GM04503 (cell line): Measurements from ENCODE around the gene ARL3.

Experiments
- DNase-seq: peaks from one replicate; pipeline ENCODE4 v3.0.0-alpha.2; 2012; ENCODE audit warnings: low read depth

Gene ARL3

DNA sequence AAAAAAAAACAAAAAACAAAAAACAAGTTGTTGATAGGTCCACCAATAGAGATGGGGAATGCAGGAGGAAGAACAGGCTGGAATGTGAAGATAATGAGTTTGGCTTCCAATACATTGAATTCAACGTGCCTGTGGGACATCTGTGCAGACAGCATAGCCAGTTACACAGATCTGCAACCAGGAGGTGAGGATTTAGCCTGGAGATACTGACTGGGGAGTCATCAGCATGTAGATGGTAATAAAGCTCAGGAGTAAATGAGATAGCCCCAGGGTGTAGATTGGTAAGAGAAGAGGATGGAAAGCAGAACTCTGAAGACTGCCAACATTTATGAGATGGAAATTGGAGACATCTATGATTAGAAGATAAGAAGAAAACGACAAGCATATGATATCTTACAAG lies 74.7 kb downstream of the ARL3 start:
- DNase-seq, result no peak

DNA sequence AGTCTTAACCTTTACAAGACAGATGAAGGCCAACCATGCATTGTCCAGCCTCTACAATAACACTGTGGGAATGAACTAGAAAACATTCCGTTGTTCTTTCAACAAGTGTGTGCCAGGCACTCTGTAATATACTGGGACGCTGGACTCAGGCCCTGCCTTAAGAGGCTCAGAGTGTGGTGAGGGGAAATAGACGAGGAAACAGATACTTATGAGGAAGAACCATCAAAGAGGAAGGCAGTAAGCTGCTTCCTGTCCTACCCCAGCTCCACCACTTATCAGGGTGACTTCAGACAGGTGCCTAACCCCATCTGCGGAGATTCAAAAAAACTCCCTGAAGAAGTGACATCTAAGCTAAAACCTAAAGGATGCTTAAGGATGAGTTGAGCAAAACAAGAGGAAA lies 78.8 kb downstream of the ARL3 start:
- no peak for DNase-seq

DNA sequence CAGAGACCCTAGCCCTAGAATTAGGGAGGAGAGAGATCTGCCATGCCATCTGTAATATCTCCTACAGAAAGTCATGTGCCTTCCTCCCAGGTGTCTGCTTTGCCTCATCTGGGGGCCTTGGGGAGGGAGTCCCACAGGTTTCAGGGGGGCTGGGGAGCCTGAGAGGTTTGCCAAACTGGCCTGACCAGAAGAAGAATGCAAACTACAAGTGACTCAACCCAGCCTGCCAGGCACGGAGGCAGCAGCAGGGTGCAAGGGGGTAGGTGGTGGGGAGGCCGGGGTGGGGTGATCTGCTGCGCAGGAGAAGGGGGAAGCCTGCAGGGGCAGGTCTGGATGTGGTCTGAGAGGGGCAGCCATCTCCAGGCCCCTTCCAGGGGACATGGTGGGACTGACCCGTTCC lies 79.5 kb downstream of the ARL3 start:
- DNase-seq, result no peak

DNA sequence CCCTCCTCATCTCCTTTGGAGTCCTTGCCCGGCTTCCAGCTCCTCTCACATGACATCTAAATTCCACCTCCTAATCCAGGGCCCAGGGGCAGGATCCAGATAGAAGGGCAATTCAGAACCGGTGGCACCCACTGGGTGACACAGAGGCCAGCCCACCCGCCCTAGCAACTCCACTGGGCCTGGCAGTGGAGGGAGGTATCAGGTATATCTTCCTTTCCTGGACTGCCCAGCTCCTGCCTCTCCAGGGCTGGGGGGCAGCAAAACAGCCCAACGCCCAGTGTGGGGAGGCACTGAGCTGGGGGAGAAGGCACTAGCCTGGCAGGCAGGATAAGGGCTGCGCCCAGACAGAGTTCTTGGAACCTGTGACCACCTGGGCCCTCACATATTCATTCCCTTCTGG lies 80.3 kb downstream of the ARL3 start:
- no peak for DNase-seq

DNA sequence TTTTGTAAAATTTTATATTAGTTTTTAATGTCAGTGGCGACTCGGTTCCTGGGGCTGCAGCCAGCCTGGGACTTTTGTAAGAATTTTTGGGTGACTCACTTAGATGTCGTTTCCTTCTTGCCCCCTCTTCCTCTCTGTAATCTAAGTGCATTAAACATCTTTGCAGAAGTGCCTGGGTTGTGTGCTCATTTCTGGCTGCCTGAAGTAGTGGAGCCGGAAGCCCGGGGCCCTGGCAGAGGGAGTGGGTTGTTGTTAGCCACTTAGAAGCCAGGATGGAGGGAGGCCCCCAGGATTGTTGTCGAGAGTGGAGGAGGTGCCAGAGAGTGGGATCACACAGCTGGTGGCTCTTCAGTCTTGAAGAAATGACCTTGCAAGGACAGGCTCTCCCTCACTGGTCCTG lies 80.9 kb downstream of the ARL3 start:
- DNase-seq, result no peak

DNA sequence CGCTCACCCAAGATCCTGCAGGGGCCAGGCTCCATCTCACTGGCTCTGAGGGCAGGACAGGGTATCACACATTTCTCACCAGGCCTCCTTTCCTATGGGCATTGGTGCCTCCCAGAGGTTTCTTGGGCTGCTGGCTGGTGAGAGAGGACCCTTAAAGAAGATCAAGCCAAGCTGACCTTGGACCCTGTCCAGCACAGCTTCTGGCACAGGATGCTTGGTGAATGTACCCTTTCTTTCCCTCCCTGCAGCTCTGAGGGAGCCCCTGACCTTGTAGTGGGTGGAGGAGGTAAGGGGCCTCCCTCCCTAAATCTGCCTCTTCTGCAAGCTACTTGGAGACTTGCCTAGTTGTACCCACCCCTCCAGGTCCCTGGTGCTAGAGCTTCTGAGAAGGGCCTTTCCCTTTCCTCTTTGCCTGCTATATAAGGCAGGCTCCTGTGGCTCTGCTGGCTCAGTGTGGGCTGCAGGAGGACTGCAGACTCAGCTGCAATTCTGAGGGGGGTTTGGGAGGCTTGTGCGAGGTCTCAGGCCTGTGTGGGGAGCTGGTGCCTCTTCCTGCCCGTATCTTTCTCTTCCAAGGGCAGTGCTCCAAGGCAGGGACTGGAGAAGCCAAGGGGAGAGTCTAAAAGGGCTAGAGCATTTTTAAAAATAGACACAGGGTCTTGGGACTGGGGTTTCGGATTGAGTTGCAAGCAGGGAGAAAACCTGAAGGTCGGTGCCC lies 81.6 kb downstream of the ARL3 start:
- DNase-seq, result no peak

DNA sequence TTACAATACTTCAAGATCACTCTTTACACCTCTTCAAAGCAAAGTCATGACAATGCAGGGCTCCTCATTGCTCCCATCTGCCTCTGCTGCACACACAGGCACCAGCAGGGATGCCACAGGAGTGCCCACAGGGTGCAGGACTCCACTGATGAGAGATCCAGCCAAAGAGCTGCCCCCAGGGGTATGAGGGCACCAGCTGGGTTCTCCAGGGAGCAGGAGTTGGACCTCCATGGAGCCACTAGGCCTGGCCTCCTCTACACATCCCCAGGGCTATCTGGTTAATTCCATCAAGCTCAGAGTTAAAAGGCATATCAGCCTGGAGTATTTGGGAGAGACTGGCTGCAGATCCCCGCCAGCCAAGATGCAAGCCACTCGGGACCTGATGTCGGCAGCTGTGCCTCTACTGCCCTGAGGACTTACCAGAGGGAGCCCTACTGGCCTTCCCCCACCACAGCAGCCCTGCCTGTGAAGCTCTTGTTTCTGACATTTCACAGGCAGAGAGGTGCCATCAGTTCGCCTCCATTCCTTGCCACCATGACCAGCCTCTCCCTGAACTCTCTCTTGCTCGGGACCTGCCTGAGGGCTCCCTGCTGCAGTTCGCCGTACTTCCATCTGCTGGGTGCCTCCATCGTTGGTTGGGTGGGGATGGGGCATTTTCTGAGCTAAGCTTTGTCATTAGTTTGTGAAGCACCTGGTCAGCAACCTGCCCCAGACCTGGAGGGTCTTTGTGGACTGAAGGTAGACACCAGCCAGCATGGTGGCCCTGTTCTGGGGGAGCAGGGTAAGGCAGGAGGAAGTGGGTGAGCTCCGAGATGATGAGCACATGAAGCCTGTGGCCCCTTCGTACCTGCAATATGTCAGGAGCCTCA lies 82.4 kb downstream of the ARL3 start:
- DNase-seq, result no peak

DNA sequence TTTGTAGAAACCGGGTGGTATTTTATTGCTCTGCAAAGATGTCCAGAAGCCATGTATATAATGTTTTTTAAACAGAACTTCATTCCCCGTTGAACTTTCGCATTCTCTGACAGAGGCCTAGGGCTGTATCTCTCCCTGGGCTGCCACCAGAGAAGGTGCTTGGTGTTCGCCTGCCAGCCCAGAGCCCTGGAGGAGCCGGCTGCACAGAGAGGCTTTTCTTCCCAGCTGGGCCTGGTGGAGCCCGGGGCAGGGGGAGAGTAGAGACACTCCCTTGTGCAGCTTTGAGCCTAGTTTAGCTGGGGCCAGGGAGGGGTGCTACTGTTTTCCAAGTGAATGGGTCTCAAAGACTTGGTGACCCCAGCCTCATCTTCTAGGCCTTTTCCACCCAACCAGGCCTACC lies 83.5 kb downstream of the ARL3 start:
- no peak for DNase-seq

DNA sequence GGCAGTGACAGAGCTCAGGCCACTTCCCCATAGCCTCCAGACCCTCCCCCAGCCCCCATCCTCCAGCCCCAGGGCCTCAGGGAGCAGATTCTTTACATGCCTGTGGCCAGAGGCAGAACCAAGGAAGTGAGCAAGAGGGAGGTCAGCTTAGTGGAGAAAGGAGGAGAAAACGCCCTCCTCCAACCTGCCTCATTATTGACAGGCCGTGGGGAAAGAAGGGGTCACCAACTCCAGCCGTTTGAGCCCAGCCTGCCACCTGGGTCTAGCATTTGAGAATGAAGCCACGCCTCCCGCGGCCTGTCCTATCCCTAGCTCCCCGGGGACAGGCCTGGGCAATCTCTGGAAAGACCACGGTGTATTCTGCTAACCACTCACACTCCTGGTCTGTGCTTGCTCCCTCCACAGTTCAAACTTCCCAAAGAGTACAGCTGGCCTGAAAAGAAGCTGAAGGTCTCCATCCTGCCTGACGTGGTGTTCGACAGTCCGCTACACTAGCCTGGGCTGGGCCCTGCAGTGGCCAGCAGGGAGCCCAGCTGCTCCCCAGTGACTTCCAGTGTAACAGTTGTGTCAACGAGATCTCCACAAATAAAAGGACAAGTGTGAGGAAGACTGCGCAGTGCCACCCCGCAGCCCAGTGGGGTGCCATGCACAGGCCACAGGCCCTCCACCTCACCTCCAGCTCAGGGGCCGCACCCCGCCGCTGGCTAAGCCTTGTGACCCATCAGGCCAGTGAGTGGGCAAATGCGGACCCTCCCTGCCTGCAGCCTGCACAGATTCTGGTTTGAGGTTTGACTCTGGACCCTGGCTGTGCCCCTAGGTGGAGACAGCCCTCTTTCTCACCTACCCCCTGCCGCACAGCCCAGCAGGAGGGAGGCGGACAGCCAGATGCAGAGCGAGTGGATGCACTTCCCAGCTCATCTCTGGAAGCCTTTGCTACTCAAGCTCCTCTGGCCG lies 84.3 kb downstream of the ARL3 start:
- DNase-seq, result peak; percentile 78

DNA sequence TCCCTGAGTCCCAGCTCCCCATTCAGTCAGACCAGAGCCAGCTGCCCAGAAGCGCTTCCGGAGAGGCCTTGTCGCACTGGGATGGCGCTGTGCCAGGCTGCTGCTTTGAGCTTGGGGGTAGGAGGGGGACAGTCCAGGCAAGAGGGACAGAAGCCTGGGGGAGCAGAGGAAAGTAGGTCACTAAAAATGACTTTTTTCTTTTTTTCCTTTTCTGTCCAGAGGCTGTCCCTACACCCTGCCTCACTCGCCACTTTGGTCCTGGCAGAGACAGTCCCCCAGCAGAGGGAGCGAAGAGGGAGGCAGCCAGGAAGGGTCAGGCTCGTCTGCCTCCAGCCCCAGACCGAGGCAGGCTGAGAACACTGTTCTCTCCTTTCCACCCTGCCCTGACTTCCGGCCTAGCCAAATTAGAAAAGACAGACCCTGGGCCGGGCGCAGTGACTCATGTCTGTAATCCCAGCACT lies 85.7 kb downstream of the ARL3 start:
- DNase-seq, result no peak

DNA sequence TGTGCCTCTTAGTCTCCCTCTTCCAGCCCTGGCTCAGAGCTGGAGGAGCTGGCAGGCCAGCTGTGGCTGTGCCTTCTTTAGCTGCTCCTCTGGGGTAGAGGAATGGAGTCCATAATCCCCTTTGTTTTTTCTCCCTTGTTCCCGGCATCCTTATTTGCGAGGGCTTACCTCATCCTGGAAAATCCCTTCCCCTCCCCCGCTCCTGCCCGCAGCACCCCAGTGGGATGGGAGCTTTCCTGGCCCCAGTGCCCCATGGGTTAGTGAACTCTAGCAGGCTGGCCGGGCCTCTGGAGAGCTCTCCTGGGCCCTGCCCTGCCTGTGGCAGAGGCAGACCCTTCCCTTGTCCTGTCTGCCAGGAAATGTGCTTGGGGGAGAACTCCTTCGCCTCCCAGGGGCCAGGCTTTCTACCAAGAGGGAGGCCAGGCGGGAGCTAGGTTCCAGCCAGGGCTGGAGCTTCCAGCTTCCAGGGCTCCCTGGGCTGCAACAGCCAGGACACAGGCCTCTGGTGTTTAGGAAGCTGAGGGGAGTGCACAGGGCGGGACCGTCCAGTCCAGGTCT lies 86.4 kb downstream of the ARL3 start:
- DNase-seq, result no peak

DNA sequence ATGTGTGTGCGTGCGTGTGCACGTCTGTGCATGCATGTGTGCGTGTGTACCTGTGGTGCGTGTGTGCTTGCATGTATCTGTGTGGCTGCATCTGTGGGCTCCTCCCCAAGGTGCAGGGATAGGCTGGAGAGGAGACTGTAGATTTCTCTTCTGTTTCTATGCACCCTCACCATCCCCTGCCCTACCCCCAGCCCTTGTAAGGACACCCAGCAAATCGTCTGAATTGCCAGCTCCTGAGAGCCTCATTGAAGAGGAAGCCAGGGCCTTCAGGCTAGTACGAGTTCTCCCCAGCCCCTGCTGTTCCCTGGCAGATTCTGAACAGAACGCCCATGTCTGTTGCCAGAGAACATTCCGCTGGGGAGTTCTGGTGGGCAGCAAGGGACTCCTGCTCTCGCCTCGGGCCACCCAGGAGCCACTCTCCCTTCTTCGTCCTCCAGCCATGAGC lies 86.9 kb downstream of the ARL3 start:
- no peak for DNase-seq

DNA sequence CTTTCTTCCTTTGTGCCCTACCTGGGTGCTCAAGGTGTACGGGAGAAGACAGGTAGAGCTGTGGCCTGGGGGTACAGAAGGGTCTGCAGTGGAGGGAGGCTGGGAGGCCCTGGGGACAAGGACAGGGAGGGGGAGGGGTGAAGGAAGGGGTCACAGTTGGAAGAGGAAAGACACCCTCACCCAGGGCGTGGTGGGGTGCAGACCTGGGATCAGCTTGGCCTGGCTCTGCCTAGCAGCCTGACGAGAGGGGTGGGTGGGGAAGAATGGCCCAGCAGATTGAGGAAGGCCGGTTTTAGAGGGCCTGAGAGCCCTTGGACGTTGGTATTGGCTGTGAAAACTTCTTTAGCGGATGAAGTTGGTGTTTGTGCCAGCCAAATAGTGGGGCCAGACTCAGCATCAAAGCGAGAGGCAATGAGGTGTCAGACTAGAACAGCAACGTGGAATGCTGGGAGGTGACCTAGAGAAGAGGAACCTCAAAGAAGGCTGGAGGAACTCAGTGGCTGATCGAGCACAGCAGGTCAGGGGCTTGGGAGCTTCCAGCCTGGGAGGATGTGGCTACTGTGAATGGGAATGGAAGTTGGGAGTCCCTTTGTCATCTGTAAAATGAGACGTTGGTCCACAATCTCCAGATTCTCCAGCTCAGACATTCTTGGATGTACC lies 88.0 kb downstream of the ARL3 start:
- DNase-seq, result no peak

DNA sequence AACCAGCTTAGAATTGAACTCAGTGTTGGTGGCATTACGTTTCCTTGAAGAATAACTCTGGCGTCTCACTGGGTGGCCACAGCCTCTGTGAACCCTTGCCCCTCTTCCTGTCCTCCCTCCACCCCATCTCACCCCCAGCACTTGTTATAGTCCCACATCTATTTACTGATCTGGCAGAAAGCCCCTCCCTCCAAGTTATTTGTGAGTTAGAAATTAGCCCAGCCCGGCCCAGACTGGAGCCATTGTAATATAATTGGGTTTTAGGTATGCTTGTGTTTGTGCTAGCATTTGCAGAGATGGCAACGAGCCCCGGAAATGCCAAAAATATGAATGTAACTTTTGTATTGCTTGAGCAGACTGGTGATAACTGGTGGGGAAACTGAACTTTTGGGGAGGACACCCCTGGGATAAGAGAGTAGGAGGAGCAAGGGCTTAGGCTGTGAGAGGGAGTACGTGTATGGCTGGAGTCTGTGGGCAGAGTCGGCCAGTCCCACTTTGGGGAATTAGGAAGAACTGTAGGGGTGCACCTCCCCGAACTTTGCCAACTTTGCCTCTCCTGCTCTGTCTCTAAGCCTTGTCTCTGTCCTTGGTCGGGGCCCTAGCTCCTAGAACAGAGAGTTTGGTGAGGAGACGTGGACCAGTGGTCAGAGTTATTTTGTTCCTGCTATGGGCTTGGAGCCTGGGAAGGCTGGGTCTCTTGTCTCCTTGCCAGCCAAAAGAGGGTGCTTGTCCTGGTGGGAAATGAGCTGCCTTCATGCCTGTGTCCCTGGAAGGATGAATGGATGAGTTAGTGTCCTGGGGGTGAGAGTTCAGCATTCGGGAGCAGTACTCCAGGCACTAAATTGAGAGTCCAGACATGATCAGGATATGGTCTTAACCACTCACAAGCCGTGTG lies 89.2 kb downstream of the ARL3 start:
- DNase-seq, result no peak

DNA sequence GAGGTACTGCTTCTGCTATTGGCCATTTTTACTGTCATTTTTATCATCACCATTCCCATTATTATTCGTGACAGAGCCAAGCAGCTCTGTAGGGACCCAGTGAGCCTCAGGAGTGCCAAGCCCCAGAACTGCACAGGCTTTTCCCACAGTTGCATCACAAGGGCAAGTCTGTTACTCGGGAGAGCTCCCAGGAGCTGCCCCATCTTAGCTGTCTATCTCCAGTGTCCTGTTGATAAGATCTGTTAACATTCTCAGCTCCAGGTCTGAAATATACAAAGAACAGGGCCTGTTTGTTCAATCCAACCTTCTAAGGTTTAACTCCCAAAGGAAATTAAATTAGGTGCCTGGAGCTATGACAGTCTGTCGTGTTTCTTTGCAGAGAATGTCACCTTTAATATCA lies 90.1 kb downstream of the ARL3 start:
- no peak for DNase-seq
